Measurements from ENCODE around the gene SIGLEC10. TPM values are rescaled to one million over a fixed set of nuclear protein-coding genes. Genes with fewer than 3 reads are reported as not detected.

Gene SIGLEC10
- total and polyA plus RNA-seq, 9 of the 15 experiments (the other 6 are each of a cell fraction or from before 2014, with no cell fraction given), result 0.10 to 1.8 (median 0.82) TPM

DNA sequence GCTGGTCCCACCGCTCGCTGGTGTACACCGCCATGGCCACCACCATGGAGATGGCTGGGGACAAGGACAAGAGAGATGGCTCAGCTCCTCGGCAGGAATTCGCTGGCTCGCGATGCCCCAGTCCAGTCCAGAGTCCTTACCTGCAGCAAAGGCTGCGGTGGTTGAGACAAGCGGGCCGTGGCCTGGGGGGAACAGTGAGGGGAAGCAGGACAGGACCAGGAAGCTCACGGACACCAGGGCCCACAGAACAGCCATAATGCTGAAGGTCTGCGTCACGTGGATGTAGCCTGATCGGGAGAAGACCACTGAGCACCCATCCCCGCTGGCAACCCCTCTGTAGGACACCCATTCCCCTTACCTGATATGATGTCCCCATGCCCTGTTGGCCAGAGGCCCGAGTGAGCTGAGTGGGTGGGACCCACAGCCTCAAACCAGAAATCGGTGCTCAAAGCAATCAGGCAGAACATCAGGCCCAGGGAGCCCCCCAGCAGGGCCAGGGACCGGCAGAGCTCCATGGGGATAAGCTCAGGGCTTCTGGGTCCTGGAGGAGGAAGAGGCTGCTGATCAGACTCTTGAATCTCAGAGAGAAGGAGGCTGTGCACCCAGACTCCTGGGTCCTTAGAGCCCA, 45.3 kb downstream of the SIGLEC10 start:
- DNase-seq (ENCODE audit: extremely low read depth in 1 of 4, low spot score in 3 of 4) (no peak), ATAC-seq (no peak), FAIRE-seq (no peak)
- WGBS (ENCODE audit: insufficient coverage, low coverage, missing lambda C conversion rate), result 75% methylated on average over 12 of the region's 18 CpGs
- H3K9me1 ChIP-seq (ENCODE audit: control insufficient read depth, insufficient read depth, low read length), result no peaks in the 10 kb centered on the region
- TF ChIP-seq, protein P1, sequence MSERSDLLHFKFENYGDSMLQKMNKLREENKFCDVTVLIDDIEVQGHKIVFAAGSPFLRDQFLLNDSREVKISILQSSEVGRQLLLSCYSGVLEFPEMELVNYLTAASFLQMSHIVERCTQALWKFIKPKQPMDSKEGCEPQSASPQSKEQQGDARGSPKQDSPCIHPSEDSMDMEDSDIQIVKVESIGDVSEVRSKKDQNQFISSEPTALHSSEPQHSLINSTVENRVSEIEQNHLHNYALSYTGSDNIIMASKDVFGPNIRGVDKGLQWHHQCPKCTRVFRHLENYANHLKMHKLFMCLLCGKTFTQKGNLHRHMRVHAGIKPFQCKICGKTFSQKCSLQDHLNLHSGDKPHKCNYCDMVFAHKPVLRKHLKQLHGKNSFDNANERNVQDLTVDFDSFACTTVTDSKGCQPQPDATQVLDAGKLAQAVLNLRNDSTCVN (CRISPR knock-in tag; IDR thresholded peaks at IDR 0.05), result no peak
- 0 out of 2 replicates have a peak, but pooled peaks have one; percentile 14 for TF ChIP-seq POLR2G (IDR thresholded peaks at IDR 0.05; ENCODE audit: low read depth, low read length)
- H3K79me2 ChIP-seq (ENCODE audit: control insufficient read depth, insufficient read depth, low read length), result peaks cover 15% of the 10 kb centered on the region
- ChIA-PET POLR2A (interaction anchor here (1.1 kb wide), 1 partner anchor 20 kb away, joined by 4 read pairs; no protein-coding TSS in a partner anchor), CTCF (ENCODE audit: low intra/inter-chr PET ratio) (no interaction called here)
- H3K4me2 ChIP-seq (ENCODE audit: insufficient read depth, low read length), result no peak overlapping the region
- H4K20me1 ChIP-seq (replicated peaks; ENCODE audit: control insufficient read depth, insufficient read depth, low read length), result no peaks in the 10 kb centered on the region
- H2AFZ ChIP-seq (ENCODE audit: low read depth, low read length), result no peak overlapping the region
- no peaks in the 10 kb centered on the region for H3K27me3 ChIP-seq (ENCODE audit: control insufficient read depth in 2 of 2, insufficient read depth in 2 of 2, low read length in 2 of 2)
- H3K4me3 ChIP-seq, result no peak overlapping the region
- peak overlapping the region in 1 of 2 experiments; percentile 82; a peak in 2 of 4 replicates for H3K9ac ChIP-seq (ENCODE audit: insufficient read depth in 1 of 2, low read depth in 2 of 2, low read length in 2 of 2)
- in situ Hi-C loops (cut with MboI) (no loop called here), intact Hi-C loops (cut with micrococcal nuclease) (no loop called here)
- H3K27ac ChIP-seq (ENCODE audit: extremely low read depth, low read depth, low read length), result no peak overlapping the region
- BruUV-seq (replicated peaks), result no TSS peak
- no peaks in the 10 kb centered on the region for H3K9me3 ChIP-seq (replicated peaks; ENCODE audit: control insufficient read depth, insufficient read depth, low read depth, low read length)
- peaks cover 19 to 34% of the 10 kb centered on the region in 2 experiments for H3K4me1 ChIP-seq (replicated peaks in 1 of 2; ENCODE audit: control insufficient read depth in 2 of 2, insufficient read depth in 2 of 2, low read length in 2 of 2)
- no peaks in the 10 kb centered on the region for H3K36me3 ChIP-seq (ENCODE audit: control insufficient read depth, insufficient read depth, low read length)

DNA sequence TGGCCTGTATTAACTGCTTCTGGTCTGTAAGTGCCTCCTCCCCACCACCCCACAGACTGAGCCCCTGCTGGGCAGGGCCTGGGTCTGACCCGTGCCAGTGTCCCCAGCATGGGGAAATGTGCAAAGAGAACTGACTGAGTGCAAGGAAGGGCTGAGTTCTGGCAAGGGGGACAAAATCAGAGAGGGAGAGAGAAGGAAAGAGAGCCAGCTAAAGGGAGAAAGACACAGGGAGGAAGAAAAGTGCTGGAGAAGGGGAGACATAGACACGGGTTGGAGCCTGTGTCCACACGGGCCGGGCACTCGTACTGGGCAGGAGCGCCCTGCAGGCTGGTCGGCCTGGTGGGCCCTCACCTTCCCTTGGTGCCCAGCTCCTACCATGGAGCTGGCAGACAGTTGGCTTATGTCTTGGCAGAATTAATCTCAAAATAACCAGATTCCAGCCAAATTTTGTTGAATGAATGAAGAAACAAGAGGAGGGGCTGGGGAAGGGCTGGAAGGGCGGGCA, 46.2 kb downstream of the SIGLEC10 start:
- Histone ChIP-seq H3K9me3 (replicated peaks; ENCODE audit: control insufficient read depth, insufficient read depth, low read depth, low read length) (no peaks in the 10 kb centered on the region), H3K79me2 (ENCODE audit: control insufficient read depth, insufficient read depth, low read length) (peaks cover 22% of the 10 kb centered on the region), H3K36me3 (ENCODE audit: control insufficient read depth, insufficient read depth, low read length) (no peaks in the 10 kb centered on the region), H3K27ac (ENCODE audit: extremely low read depth, low read depth, low read length) (no peak overlapping the region), H3K4me1 (replicated peaks in 1 of 2; ENCODE audit: control insufficient read depth in 2 of 2, insufficient read depth in 2 of 2, low read length in 2 of 2) (peaks cover 19 to 38% of the 10 kb centered on the region in 2 experiments), H3K4me2 (ENCODE audit: insufficient read depth, low read length) (no peak overlapping the region), H3K27me3 (ENCODE audit: control insufficient read depth in 2 of 2, insufficient read depth in 2 of 2, low read length in 2 of 2) (no peaks in the 10 kb centered on the region), H4K20me1 (replicated peaks; ENCODE audit: control insufficient read depth, insufficient read depth, low read length) (no peaks in the 10 kb centered on the region), H3K4me3 (no peak overlapping the region), H3K9ac (ENCODE audit: insufficient read depth in 1 of 2, low read depth in 2 of 2, low read length in 2 of 2) (peak overlapping the region in 1 of 2 experiments; percentile 72; a peak in 1 of 4 replicates), H2AFZ (ENCODE audit: low read depth, low read length) (no peak overlapping the region), H3K9me1 (ENCODE audit: control insufficient read depth, insufficient read depth, low read length) (no peaks in the 10 kb centered on the region)
- TF ChIP-seq KLF13 (tag; IDR thresholded peaks at IDR 0.05; ENCODE audit: borderline replicate concordance, low read depth) (no peak), MTA2 (IDR thresholded peaks at IDR 0.05; ENCODE audit: low read depth) (no peak), XRCC5 (IDR thresholded peaks at IDR 0.05; ENCODE audit: low read depth, low read length) (no peak), CHD2 (IDR thresholded peaks at IDR 0.05; ENCODE audit: low read depth, low read length) (no peak), NR2F6 (CRISPR knock-in tag; IDR thresholded peaks at IDR 0.05) (no peak), CREB1 (IDR thresholded peaks at IDR 0.05) (no peak), CREB1 (CRISPR knock-in tag; IDR thresholded peaks at IDR 0.05) (no peak), BRCA1 (IDR thresholded peaks at IDR 0.05) (no peak), BRCA1 (CRISPR knock-in tag; IDR thresholded peaks at IDR 0.05) (no peak), MED1 (CRISPR knock-in tag; IDR thresholded peaks at IDR 0.05; ENCODE audit: borderline replicate concordance) (no peak), PRMT5 (CRISPR knock-in tag; IDR thresholded peaks at IDR 0.05) (no peak)
- TF ChIP-seq, protein P2, sequence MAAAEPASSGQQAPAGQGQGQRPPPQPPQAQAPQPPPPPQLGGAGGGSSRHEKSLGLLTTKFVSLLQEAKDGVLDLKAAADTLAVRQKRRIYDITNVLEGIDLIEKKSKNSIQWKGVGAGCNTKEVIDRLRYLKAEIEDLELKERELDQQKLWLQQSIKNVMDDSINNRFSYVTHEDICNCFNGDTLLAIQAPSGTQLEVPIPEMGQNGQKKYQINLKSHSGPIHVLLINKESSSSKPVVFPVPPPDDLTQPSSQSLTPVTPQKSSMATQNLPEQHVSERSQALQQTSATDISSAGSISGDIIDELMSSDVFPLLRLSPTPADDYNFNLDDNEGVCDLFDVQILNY (CRISPR knock-in tag; IDR thresholded peaks at IDR 0.05), result no peak
- TF ChIP-seq, protein P3, sequence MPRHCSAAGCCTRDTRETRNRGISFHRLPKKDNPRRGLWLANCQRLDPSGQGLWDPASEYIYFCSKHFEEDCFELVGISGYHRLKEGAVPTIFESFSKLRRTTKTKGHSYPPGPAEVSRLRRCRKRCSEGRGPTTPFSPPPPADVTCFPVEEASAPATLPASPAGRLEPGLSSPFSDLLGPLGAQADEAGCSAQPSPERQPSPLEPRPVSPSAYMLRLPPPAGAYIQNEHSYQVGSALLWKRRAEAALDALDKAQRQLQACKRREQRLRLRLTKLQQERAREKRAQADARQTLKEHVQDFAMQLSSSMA (CRISPR knock-in tag; IDR thresholded peaks at IDR 0.05), result no peak
- ATAC-seq (no peak), FAIRE-seq (no peak), DNase-seq (ENCODE audit: extremely low read depth in 1 of 4, low spot score in 3 of 4) (no peak)
- in situ Hi-C loops (cut with MboI) (no loop called here), intact Hi-C loops (cut with micrococcal nuclease) (no loop called here)
- ChIA-PET POLR2A (no interaction called here), CTCF (ENCODE audit: low intra/inter-chr PET ratio) (no interaction called here)
- no TSS peak for BruUV-seq (replicated peaks)
- 57% methylated on average over 8 of the region's 8 CpGs for WGBS (ENCODE audit: insufficient coverage, low coverage, missing lambda C conversion rate)

Measured in K562 (cell line).